WTC11 (cell line): Measurements from ENCODE around the gene NEK8. TPM values are rescaled to one million over a fixed set of nuclear protein-coding genes. Genes with fewer than 3 reads are reported as not detected.

Source experiments
- ATAC-seq: fragments of 200-7000 bp; cut with Tn5 transposase; 2 replicates; pipeline ENCODE4 v1.10.0; 2021; ENCODE audit warnings: mild to moderate bottlenecking, moderate library complexity
- CTCF ChIA-PET: fragments of 300-600 bp; sonication (Branson Sonifier 250); formaldehyde crosslinking; loops from one replicate; lab custom pipeline; 2021; ENCODE audit warnings: antibody characterized with exemption; lab: Charles Lee
- POLR2A ChIA-PET: fragments of 350-600 bp; sonication (Branson Sonifier 250); formaldehyde crosslinking; loops from one replicate; lab custom pipeline; 2021; ENCODE audit warnings: antibody characterized with exemption; lab: Charles Lee
- DNase-seq: peaks from one replicate; pipeline ENCODE4 v3.0.0; 2021; ENCODE audit warnings: low spot score
- H3K27ac Mint-ChIP-seq: 2 replicates; pipeline ENCODE4 v1.8.0; 2021; ENCODE audit warnings: mixed read lengths
- H3K27me3 Mint-ChIP-seq: 2 replicates; pipeline ENCODE4 v1.8.0; 2021; ENCODE audit warnings: low read depth, mild to moderate bottlenecking, moderate library complexity, mixed read lengths
- H3K36me3 Mint-ChIP-seq: 2 replicates; pipeline ENCODE4 v1.8.0; 2021; ENCODE audit warnings: mixed read lengths
- H3K4me1 Mint-ChIP-seq: 2 replicates; pipeline ENCODE4 v1.8.0; 2022; ENCODE audit warnings: mixed read lengths
- H3K4me3 Mint-ChIP-seq: 2 replicates; pipeline ENCODE4 v1.8.0; 2021; ENCODE audit warnings: mild to moderate bottlenecking, moderate library complexity, mixed read lengths
- H3K9me3 Mint-ChIP-seq: 2 replicates; pipeline ENCODE4 v1.8.0; 2021; ENCODE audit warnings: mixed read lengths
- AFF4 ChIP-seq: sonication (generic); formaldehyde crosslinking; IDR thresholded peaks from 2 replicates; pipeline ENCODE4 v1.8.1; 2023; ENCODE audit warnings: mild to moderate bottlenecking, missing genetic modification reagents, borderline replicate concordance
- ATF3 ChIP-seq: sonication (generic); formaldehyde crosslinking; conservative IDR thresholded peaks from 2 replicates; pipeline ENCODE4 v1.8.1; 2022; ENCODE audit warnings: mild to moderate bottlenecking, missing genetic modification reagents
- CREM ChIP-seq: sonication (generic); formaldehyde crosslinking; IDR thresholded peaks from 2 replicates; pipeline ENCODE4 v1.8.1; 2022; ENCODE audit warnings: mild to moderate bottlenecking, missing genetic modification reagents, moderate library complexity
- FOXJ3 ChIP-seq: sonication (generic); formaldehyde crosslinking; IDR thresholded peaks from 2 replicates; pipeline ENCODE4 v1.9.0; 2021; ENCODE audit warnings: missing genetic modification reagents, mild to moderate bottlenecking, borderline replicate concordance
- GABPB1 ChIP-seq: sonication (generic); formaldehyde crosslinking; IDR thresholded peaks from 2 replicates; pipeline ENCODE4 v1.8.1; 2023; ENCODE audit warnings: mild to moderate bottlenecking, missing genetic modification reagents
- HMGA2 ChIP-seq: fragments of 250-450 bp; sonication (Bioruptor Pico); IDR thresholded peaks from 2 replicates; pipeline ENCODE4 v1.4.0; 2021; ENCODE audit warnings: mild to moderate bottlenecking, moderate library complexity
- IRF2 ChIP-seq: sonication (generic); formaldehyde crosslinking; IDR thresholded peaks from 2 replicates; pipeline ENCODE4 v1.8.0; 2022; ENCODE audit warnings: low read depth, missing genetic modification reagents, borderline replicate concordance
- MXD4 ChIP-seq: fragments of 250-450 bp; sonication (Bioruptor Pico); IDR thresholded peaks from 2 replicates; pipeline ENCODE4 v1.8.0; 2021; ENCODE audit warnings: mild to moderate bottlenecking, moderate library complexity, borderline replicate concordance
- NR1H2 ChIP-seq: sonication (generic); formaldehyde crosslinking; IDR thresholded peaks from 2 replicates; pipeline ENCODE4 v1.9.0; 2021; ENCODE audit warnings: mild to moderate bottlenecking, moderate library complexity, missing genetic modification reagents
- PREB ChIP-seq: sonication (generic); formaldehyde crosslinking; IDR thresholded peaks from 2 replicates; pipeline ENCODE4 v1.8.1; 2022; ENCODE audit warnings: mild to moderate bottlenecking, missing genetic modification reagents, moderate library complexity, borderline replicate concordance
- RELA ChIP-seq: sonication (generic); formaldehyde crosslinking; IDR thresholded peaks from 2 replicates; pipeline ENCODE4 v1.8.1; 2022; ENCODE audit warnings: missing genetic modification reagents, mild to moderate bottlenecking, borderline replicate concordance
- SMAD3 ChIP-seq: sonication (generic); formaldehyde crosslinking; IDR thresholded peaks from 2 replicates; pipeline ENCODE4 v1.8.0; 2022; ENCODE audit warnings: missing genetic modification reagents, mild to moderate bottlenecking, borderline replicate concordance
- SP1 ChIP-seq: sonication (generic); formaldehyde crosslinking; conservative IDR thresholded peaks from 2 replicates; pipeline ENCODE4 v1.8.1; 2022; ENCODE audit warnings: missing genetic modification reagents
- TCF7 ChIP-seq: sonication (generic); formaldehyde crosslinking; IDR thresholded peaks from 2 replicates; pipeline ENCODE4 v1.8.0; 2022; ENCODE audit warnings: mild to moderate bottlenecking, low read depth, missing genetic modification reagents, moderate library complexity
- TEAD4 ChIP-seq: sonication (generic); formaldehyde crosslinking; IDR thresholded peaks from 2 replicates; pipeline ENCODE4 v1.8.0; 2022; ENCODE audit warnings: mild to moderate bottlenecking, missing genetic modification reagents
- ZBTB21 ChIP-seq: sonication (generic); formaldehyde crosslinking; IDR thresholded peaks from 2 replicates; pipeline ENCODE4 v1.8.1; 2023; ENCODE audit warnings: mild to moderate bottlenecking, missing genetic modification reagents, borderline replicate concordance
- ZNF532 ChIP-seq: fragments of 250-450 bp; sonication (Bioruptor Pico); IDR thresholded peaks from 2 replicates; pipeline ENCODE4 v1.9.0; 2021; ENCODE audit warnings: mild to moderate bottlenecking, borderline replicate concordance
- total RNA-seq: library from RNA; stranded (reverse); gene quantifications from 3 replicates; pipeline ENCODE4 v1.2.3, GENCODE V29; 2021
- TF ChIP-seq, protein P1 (sequence below): sonication (generic); formaldehyde crosslinking; IDR thresholded peaks from 2 replicates; pipeline ENCODE4 v1.8.0; 2022; ENCODE audit warnings: mild to moderate bottlenecking, missing genetic modification reagents
- TF ChIP-seq, protein P2 (sequence below): sonication (generic); formaldehyde crosslinking; IDR thresholded peaks from 2 replicates; pipeline ENCODE4 v1.8.1; 2023; ENCODE audit warnings: mild to moderate bottlenecking, missing genetic modification reagents
- TF ChIP-seq, protein P3 (sequence below): fragments of 200-600 bp; IDR thresholded peaks from 2 replicates; pipeline ENCODE4 v1.8.0; 2022; ENCODE audit warnings: antibody characterized with exemption
- TF ChIP-seq, protein P4 (sequence below): sonication (generic); formaldehyde crosslinking; IDR thresholded peaks from 2 replicates; pipeline ENCODE4 v1.8.0; 2022; ENCODE audit warnings: mild to moderate bottlenecking, missing genetic modification reagents

The NEK8 gene
- total RNA-seq, 1 experiment from 2014 or later: 25.0 TPM

DNA sequence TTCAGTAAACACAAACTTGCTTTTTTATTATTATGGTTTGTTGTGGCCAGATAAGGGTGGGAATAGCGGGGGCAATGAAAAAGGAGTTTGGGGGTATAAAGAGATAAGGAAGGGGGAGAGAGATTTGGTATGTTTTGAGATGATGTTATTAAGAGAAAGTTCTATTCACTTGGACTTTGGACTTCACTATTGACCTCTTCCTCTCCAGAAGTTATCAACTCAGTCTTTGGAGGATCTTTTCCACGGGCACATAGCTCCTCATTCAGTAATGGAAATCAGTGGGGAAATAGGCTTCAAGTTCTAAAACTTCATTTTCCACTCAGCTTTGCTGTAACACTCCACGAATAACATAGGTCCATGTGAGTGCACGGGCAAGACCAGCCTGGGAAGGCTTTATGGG lies 40.1 kb upstream of the NEK8 start:
- ATAC-seq: no peak

DNA sequence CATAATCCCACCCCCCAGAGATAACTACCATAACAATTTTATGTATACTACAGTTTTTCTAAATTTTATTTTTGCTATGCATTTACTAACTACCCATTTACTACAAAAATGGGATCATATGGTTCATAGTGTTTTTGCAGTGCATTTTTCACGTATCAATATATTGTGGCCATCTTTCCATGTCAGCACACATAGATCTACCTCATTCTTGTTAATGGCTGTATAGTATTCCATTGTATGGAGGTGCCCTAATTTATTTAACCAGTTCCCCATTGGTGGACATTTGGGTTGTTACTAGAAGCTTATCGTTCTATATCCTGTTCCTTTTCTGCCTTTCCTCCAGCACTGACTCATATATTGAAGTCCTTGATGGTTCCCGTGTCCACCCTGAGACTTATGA lies 39.6 kb upstream of the NEK8 start:
- ATAC-seq: no peak
- no peak overlapping the region for H3K4me3 Mint-ChIP-seq
- no peaks in the 10 kb centered on the region for H3K27me3 Mint-ChIP-seq
- no peak for DNase-seq
- no peaks in the 10 kb centered on the region for H3K4me1 Mint-ChIP-seq
- peaks cover 89% of the 10 kb centered on the region for H3K36me3 Mint-ChIP-seq
- no peaks in the 10 kb centered on the region for H3K9me3 Mint-ChIP-seq
- H3K27ac Mint-ChIP-seq: no peak overlapping the region
- ChIA-PET CTCF (no interaction called here), POLR2A (no interaction called here)
- TF ChIP-seq NR1H2 (CRISPR knock-in tag) (no peak), PREB (CRISPR knock-in tag) (no peak), IRF2 (no peak), HMGA2 (CRISPR knock-in tag) (no peak), FOXJ3 (CRISPR knock-in tag) (no peak), ATF3 (CRISPR knock-in tag) (no peak), MXD4 (CRISPR knock-in tag) (no peak), ZNF532 (CRISPR knock-in tag) (no peak), RELA (CRISPR knock-in tag) (no peak), GABPB1 (CRISPR knock-in tag) (no peak), SMAD3 (no peak), CREM (no peak), TEAD4 (CRISPR knock-in tag) (no peak), TCF7 (CRISPR knock-in tag) (no peak), AFF4 (no peak)
- TF ChIP-seq, protein P1, sequence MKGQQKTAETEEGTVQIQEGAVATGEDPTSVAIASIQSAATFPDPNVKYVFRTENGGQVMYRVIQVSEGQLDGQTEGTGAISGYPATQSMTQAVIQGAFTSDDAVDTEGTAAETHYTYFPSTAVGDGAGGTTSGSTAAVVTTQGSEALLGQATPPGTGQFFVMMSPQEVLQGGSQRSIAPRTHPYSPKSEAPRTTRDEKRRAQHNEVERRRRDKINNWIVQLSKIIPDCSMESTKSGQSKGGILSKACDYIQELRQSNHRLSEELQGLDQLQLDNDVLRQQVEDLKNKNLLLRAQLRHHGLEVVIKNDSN: no peak
- TF ChIP-seq, protein P2, sequence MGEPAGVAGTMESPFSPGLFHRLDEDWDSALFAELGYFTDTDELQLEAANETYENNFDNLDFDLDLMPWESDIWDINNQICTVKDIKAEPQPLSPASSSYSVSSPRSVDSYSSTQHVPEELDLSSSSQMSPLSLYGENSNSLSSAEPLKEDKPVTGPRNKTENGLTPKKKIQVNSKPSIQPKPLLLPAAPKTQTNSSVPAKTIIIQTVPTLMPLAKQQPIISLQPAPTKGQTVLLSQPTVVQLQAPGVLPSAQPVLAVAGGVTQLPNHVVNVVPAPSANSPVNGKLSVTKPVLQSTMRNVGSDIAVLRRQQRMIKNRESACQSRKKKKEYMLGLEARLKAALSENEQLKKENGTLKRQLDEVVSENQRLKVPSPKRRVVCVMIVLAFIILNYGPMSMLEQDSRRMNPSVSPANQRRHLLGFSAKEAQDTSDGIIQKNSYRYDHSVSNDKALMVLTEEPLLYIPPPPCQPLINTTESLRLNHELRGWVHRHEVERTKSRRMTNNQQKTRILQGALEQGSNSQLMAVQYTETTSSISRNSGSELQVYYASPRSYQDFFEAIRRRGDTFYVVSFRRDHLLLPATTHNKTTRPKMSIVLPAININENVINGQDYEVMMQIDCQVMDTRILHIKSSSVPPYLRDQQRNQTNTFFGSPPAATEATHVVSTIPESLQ: no peak
- TF ChIP-seq, protein P3, sequence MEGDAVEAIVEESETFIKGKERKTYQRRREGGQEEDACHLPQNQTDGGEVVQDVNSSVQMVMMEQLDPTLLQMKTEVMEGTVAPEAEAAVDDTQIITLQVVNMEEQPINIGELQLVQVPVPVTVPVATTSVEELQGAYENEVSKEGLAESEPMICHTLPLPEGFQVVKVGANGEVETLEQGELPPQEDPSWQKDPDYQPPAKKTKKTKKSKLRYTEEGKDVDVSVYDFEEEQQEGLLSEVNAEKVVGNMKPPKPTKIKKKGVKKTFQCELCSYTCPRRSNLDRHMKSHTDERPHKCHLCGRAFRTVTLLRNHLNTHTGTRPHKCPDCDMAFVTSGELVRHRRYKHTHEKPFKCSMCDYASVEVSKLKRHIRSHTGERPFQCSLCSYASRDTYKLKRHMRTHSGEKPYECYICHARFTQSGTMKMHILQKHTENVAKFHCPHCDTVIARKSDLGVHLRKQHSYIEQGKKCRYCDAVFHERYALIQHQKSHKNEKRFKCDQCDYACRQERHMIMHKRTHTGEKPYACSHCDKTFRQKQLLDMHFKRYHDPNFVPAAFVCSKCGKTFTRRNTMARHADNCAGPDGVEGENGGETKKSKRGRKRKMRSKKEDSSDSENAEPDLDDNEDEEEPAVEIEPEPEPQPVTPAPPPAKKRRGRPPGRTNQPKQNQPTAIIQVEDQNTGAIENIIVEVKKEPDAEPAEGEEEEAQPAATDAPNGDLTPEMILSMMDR: no peak
- TF ChIP-seq, protein P4, sequence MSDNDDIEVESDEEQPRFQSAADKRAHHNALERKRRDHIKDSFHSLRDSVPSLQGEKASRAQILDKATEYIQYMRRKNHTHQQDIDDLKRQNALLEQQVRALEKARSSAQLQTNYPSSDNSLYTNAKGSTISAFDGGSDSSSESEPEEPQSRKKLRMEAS (CRISPR knock-in tag): no peak

More for the DNA sequence above, 40.1 kb upstream of the NEK8 start:
- ChIA-PET POLR2A (no interaction called here), CTCF (no interaction called here)
- peaks cover 87% of the 10 kb centered on the region for H3K36me3 Mint-ChIP-seq
- TF ChIP-seq IRF2: no peak
- no peak for TF ChIP-seq ZBTB21
- no peak for TF ChIP-seq NR1H2 (CRISPR knock-in tag)
- TF ChIP-seq SP1 (CRISPR knock-in tag): no peak
- TF ChIP-seq FOXJ3 (CRISPR knock-in tag): no peak
- no peak overlapping the region for H3K27ac Mint-ChIP-seq
- DNase-seq: no peak
- no peaks in the 10 kb centered on the region for H3K9me3 Mint-ChIP-seq
- no peaks in the 10 kb centered on the region for H3K27me3 Mint-ChIP-seq
- no peak overlapping the region for H3K4me3 Mint-ChIP-seq
- H3K4me1 Mint-ChIP-seq: no peaks in the 10 kb centered on the region
